HCEC 1CT (cell line): ENCODE results near the gene IMPDH2.
"Not testable (repeated sequence)": the region's sequence is repeated elsewhere in the genome, so short reads cannot be mapped to it uniquely, and the experiment has no call there.

Source experiments
- DNase-seq: peaks from one replicate; pipeline ENCODE4 v3.0.0-alpha.2; 2017

Gene IMPDH2

DNA sequence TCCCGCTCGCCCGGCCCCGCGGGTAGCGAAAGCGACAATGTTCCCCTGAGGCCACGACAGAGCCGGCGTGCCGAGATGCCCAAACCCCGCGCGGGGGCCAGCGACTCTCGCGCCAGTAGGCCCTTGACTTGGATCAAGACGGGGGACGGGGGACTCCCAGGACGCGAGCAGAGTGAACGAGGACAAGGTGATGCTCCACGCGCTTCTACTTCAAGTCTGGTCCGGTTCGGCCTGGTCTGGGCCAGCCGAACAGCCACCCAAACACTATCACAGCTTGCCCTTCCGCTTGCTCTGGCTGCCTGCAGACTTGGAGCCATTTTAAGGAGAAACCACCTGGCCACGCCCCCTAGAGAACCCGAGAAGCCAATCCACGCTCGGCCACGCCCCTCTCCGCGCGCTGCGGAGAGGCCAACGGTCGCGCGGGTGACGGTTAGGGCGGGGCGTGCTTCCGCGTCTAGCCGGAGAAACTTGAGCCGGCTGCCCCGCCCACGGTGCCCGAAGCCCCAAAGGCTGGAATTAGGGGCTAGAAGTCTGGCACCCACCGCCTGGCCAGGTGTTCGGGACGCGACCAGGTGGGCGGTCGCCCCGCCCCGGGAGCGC is 7.9 kb downstream of the IMPDH2 start:
- DNase-seq = peak; percentile 96

- peak; percentile 17 for DNase-seq
Measured at GRCh38 chr3:49020330-49021212, 8.6 kb downstream of the IMPDH2 start.

GRCh38 chr3:49019941-49020329 is 9.3 kb downstream of the IMPDH2 start:
- no peak for DNase-seq

DNA sequence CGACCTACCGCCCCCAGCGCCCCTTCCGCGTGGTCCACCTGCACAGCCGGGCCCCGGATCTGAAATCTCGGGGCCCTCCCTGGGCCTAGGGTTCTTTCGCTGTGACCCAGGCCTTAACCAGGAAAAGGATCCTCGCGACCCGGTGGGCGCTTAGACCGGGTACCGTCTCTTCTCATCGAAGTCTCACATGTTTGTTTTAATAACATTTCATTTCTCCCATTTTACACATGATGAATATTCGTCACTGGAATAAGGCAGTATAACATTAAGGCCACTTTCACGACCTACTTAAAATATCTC is 10.5 kb downstream of the IMPDH2 start:
- DNase-seq = no peak

GRCh38 chr3:49017971-49018706 is 11.1 kb downstream of the IMPDH2 start, which contains the start of gene DALRD3:
Gene DALRD3, minus strand, starts transcription at chr3:49018580. Its CDS starts 16 bp downstream, at chr3:49018564.
- DNase-seq = peak; percentile 43

- DNase-seq = no peak
Measured at GRCh38 chr3:49017229-49017970, 11.8 kb downstream of the IMPDH2 start.

GRCh38 chr3:49016414-49017228 is 12.6 kb downstream of the IMPDH2 start:
- DNase-seq = no peak

DNA sequence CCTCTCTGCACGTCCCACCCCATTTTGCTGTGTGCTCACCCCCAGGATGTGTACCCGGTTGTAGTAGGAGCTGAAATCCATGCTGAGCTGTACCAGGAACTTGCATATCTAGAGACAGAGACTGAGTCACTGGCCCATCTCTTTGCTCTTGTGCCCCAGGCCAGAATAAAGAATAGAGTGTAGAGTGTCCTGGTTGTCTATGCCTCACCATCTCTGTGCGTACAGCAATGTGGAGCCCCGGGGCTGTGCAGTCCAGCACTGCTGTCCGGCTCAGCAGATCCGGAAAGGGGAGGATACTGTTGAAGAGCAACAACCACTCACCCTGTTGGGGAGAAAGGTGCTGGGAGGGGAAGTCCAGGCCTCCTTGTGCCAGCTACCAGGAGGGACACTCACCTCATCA is 13.4 kb downstream of the IMPDH2 start:
- DNase-seq = no peak

GRCh38 chr3:49015072-49015471 is 14.1 kb downstream of the IMPDH2 start:
- no peak for DNase-seq

DNA sequence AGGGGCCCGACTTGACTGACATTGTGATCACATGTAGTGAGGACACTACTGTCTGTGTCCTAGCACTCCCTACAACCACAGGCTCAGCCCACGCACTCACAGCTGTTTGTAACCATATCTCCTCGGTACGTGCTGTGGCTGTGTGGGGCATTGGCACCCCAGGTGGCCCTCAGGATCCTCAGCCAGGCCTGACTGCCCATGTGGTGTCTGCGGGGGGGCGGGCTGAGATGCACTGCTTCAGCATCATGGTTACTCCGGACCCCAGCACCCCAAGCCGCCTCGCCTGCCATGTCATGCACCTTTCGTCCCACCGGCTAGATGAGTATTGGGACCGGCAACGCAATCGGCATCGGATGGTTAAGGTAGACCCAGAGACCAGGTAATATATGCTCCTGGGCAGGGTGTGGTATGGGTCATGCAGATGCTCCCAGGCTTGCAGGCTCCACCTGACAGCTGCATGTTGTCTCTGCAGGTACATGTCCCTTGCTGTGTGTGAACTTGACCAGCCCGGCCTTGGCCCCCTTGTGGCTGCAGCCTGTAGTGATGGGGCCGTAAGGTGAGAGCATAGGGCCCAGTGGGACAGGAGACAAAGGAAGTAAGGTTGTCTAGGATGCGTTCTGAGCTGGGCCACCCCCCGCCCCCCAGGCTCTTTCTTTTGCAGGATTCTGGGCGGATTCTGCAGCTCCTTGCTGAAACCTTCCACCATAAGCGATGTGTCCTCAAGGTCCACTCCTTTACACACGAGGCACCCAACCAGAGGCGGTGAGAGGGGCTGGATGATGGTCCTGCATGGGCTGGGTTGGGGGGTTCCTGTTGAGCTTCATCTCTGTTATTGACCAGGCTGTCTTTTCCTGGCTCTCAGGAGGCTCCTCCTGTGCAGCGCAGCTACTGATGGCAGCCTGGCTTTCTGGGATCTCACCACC is 15.2 kb downstream of the IMPDH2 start:
- DNase-seq = no peak

DNA sequence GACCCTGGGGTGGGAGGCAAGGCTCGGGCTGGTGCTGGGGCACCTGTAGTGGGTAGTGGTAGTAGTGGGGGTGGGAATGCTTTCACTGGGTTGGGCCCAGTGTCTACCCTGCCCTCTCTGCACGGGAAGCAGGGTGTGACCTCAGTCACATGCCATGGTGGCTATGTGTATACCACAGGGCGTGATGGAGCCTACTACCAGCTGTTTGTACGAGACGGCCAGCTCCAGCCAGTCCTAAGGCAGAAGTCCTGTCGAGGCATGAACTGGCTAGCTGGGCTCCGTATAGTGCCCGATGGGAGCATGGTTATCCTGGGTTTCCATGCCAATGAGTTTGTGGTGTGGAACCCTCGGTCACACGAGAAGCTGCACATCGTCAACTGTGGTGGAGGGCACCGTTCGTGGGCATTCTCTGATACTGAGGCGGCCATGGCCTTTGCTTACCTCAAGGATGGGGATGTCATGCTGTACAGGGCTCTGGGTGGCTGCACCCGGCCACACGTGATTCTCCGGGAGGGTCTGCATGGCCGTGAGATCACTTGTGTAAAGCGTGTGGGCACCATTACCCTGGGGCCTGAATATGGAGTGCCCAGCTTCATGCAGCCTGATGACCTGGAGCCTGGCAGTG is 16.0 kb downstream of the IMPDH2 start:
- no peak for DNase-seq

GRCh38 chr3:49012441-49013017 is 16.7 kb downstream of the IMPDH2 start:
- no peak for DNase-seq

DNA sequence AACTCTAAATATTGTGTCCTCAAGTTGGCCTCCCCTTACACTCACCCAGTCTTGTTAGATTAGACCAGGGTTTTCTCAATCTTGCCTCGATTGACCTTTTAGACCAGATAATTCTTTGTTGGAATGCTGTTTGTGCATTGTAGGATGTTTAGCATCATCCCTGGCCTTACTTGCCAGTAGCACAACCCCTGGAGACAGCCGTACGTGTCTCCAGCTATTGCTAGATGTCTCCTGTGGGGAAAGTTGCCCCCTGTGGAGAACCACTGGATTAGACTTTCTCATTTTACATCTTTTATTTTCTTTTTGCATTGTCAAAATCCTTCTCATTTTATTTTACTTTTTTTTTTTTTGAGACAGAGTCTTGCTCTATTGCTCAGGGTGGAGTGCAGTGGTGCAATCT is 19.8 kb downstream of the IMPDH2 start:
- DNase-seq = no peak

DNA sequence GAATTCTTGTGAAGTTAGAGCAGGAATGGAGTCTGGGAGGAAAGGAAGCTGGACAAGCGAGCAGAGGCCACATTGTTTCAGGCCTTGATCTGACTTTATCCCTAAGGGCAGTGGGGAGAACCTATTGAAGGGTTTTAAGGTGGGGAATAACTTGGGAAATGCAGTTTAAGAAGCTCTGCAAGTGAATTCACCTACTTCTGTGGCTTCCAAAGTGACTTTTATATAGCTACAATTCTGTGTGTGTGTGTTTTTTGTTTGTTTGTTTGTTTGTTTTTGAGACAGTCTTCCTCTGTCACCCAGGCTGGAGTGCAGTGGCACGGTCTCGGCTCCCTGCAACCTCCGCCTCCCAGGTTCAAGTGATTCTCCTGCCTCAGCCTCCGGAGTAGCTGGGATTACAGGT is 20.6 kb downstream of the IMPDH2 start:
- DNase-seq = not testable (repeated sequence)

DNA sequence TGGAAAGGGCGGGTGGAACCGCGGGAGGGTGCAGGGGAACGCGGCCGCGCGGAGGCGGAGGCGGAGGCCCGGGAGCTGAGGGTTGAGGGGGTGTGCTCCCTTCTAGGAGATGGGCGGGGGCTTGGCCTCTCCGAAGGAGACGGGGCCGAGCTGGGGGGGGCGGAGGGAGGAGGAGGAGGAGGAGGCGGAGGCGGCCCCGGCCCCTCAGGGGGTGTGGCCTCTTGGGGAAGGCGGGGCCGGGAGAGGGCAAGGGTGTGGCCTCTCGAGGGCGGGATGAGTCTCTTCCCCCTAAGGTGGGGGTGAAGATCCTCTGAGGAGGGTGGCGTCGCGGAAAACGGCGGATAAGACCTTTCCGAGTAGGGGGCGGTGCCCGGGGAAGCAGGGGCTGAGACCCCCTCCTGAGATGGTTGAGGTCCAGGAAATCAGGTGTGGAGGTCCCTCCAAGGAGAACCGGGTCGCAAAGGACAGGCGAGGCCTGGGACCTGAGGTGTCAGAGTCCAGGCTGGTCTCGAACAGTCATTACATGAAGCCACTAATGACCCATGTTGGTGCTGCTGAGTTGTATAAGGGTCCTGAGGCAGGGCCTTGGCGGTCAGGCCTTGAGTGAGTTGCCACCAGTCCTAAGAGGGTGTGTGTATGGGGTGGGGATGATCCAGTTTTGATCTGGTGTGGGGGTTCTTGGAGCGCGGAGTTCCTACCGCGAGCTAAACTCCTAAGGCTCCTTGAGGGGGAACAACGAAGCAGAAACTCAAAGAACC is 21.2 kb downstream of the IMPDH2 start:
- peak; percentile 81 for DNase-seq

DNA sequence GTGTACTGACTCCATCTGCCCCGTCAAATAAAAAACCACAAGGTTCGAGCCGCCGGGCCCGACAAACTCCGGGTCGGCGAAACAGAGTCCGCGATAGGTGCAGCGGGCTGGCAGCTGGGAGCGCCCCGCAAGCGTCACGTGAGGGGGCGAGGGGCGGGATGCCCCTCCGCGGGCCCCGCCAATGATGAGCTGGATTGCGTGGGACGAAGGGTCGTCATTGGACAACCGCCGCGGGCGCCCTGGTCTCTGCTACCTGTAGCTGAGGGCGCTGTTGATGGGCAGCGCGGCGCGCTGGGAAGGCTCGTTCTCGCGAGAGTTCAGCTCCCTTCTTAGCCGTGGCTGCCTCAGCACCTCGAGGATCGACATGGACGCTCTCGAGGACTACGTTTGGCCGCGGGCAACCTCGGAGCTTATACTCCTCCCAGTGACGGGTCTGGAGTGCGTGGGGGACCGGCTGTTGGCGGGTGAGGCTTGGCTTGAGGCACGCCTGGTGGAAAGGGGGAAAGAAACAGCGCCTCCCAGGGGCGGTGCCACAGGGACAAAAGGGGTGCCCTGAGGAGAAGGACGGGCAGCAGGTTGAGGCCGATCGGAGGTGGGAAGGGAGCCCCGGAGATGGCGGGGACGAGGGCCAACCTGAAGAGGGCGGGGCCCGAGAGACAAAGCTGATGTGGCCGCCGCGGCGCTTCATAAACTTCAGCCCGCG is 22.0 kb downstream of the IMPDH2 start, which contains the start of gene WDR6:
WDR6 (plus strand) TSS at position 324 of the 703 bp plus-strand sequence; CDS start at position 365, 41 bp downstream.
- peak; percentile 96 for DNase-seq

- no peak for DNase-seq
Measured at GRCh38 chr3:49006408-49007067, 22.7 kb downstream of the IMPDH2 start.

GRCh38 chr3:49005998-49006397 is 23.2 kb downstream of the IMPDH2 start:
- DNase-seq = no peak
